Astrocyte of the cerebellum (primary cell): Measurements from ENCODE around the gene GEMIN5.
A peak's percentile ranks its signal among the peaks of the same experiment; 100 is the strongest.
"Not testable (repeated sequence)": the region's sequence is repeated elsewhere in the genome, so short reads cannot be mapped to it uniquely, and the experiment has no call there.

ENCODE experiments used
- DNase-seq: peaks from one replicate; pipeline ENCODE4 v3.0.0-alpha.2; 2011; ENCODE audit warnings: low read depth
- H3K4me3 ChIP-seq: 2 replicates; pipeline ENCODE4 v1.5.1; 2011; ENCODE audit warnings: mild to moderate bottlenecking, low read depth, low read length, moderate library complexity
- CTCF ChIP-seq: IDR thresholded peaks from 2 replicates; pipeline ENCODE4 v1.5.1; 2012; ENCODE audit warnings: low read length, low read depth, moderate library complexity, mild to moderate bottlenecking; ENCODE audit errors: missing control alignments
- in situ Hi-C: cut with HindIII; loops from 2 replicates; pipeline ENCODE4 v1.10.0; 2017; ENCODE audit warnings: low sequenced_read_pairs

Gene GEMIN5

DNA sequence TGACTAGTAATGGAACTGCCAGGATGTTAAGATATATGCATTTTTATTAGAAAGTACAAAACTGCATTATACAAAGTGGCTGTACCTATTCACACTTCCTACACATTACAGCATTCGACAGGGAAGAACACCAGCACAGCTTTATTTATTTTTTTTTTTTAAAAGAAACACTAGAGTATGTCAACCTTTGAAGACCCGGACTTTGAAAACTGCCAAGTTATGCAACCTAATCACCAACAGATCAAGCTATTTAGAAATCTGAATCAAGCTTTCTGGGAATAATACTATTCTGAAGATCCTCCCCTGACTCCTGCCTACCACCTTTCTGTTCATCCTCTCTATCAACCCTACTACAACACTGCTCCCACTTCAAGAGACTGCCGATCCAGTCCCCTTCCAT lies 4.5 kb downstream of the GEMIN5 start:
- no peak overlapping the region for H3K4me3 ChIP-seq
- no peak for TF ChIP-seq CTCF
- in situ Hi-C loops: no loop called here
- DNase-seq: no peak

GRCh38 chr5:154923441-154924430 lies 14.3 kb downstream of the GEMIN5 start:
- in situ Hi-C loops: no loop called here
- TF ChIP-seq CTCF: no peak
- DNase-seq: peak; percentile 88
- no peak overlapping the region for H3K4me3 ChIP-seq

DNA sequence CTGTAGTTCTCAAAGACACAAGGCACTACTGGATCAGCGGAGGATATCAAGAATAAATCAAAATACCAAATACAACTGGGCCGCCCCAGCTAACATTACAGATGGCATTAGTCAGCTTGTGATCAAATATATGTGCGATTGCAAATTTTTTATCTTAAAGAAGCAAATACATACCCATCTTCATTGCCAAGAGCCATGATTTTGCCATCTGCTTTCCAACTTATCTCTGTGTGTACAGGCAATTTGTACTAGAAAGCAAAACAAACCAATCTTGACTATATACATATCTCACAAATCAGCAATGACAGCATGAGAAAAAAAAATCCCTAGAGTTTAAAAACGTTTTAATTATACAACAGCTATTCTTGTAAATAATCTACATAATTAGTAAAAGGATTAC lies 20.3 kb downstream of the GEMIN5 start:
- no peak for DNase-seq
- no peak for TF ChIP-seq CTCF
- no peak overlapping the region for H3K4me3 ChIP-seq
- in situ Hi-C loops: no loop called here

DNA sequence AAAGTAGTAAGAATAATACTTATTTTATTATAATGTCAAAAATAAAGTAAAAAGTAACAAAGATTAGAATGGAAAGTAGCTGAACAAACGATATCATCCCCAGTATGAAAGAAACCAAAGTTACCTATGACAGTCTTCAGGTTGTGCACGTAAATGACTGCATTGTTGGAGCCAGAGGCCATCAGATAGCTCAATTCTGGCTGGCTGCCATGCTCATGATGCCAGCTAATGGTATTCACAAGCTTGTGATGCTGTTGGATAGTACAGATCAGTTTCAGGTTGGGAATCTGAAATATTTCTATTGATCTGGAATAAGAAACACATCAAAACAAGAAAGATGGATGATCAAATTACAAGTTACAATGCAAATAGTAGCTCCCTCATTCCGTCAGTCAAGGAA lies 21.1 kb downstream of the GEMIN5 start:
- no peak overlapping the region for H3K4me3 ChIP-seq
- in situ Hi-C loops: no loop called here

GRCh38 chr5:154905601-154906000 lies 32.4 kb downstream of the GEMIN5 start:
- DNase-seq, in situ Hi-C loops: not testable (repeated sequence)

More for the DNA sequence above, 21.1 kb downstream of the GEMIN5 start:
- TF ChIP-seq CTCF: no peak
- DNase-seq: no peak

GRCh38 chr5:154901913-154902312 lies 36.1 kb downstream of the GEMIN5 start:
- no peak overlapping the region for H3K4me3 ChIP-seq
- in situ Hi-C loops: no loop called here
- TF ChIP-seq CTCF: no peak
- no peak for DNase-seq

More at GRCh38 chr5:154905601-154906000, 32.4 kb downstream of the GEMIN5 start:
- H3K4me3 ChIP-seq: not testable (repeated sequence)

DNA sequence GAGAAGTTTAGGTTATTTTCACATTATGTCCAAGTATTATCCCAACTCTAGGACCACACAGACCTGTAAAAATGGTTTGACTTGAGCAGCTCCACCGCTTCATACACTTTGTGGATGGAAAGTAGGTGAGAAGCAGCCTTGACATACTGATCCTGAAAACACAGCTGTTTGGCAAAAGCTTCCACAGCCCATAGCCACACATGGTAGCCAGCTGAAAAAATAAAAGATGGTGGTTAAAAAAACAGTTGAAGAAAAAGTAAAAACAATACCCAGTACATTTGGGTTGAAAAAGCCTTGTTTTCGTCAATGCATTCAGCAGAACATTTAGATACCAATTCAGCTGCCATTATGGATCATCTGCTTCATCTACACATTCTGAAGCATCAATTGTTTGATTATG lies 36.7 kb downstream of the GEMIN5 start:
- in situ Hi-C loops: no loop called here
- peak; percentile 33 for DNase-seq
- H3K4me3 ChIP-seq: no peak overlapping the region
- TF ChIP-seq CTCF: no peak
